Midbrain (tissue), 1 donor: ENCODE results near the gene BEST1.
A peak's percentile ranks its signal among the peaks of the same experiment; 100 is the strongest.
"Not testable (repeated sequence)": the region's sequence is repeated elsewhere in the genome, so short reads cannot be mapped to it uniquely, and the experiment has no call there.

Experiments
- DNase-seq: peaks from one replicate; lab custom pipeline; 2025; lab: John Stamatoyannopoulos, UW

Gene BEST1

DNA sequence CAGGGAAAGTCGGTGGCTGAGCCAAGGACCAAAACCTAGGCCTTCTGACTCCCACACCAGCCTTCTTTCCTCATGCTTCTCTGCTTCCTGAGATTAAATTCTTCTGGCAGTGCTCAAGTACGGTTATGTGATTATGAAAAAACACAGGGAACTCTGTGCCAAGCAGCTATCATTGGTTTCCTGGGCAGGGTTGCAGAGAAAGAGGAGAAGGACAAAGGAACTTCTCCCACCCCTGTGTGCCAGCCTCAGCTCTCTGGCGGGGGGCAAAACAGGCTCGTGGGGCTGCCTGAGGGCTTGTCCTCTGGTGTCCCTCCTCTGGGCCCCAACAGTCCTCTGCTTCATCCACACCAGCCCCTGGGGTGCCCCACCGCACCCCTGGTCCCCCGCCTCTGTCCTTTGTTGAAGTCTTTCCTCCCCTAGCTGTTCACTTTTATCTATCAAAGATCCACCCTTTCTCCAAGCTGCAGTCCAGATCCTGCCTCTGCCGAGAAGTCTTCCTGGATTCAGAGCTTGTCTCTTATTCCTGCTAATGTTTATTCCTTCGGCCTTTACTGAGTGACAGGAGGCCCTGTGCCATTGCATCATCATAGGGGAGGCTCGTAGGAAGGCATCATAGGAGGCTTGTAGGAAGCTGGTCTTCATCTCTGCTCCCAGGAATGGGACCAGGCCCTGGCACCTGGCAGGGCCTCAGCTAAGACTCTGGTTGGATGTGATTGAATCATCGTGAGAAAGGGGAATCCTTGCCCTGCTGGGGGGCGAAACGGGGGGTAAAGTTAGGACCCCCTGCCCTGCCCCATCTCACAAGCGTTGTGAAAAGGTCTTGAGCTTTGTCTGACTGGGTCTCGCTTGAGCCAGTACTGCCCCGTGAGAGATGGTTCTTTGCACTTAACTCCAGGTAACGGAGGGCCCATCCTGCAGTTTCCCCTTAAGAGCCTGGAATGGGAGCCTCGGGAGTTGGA, 28.8 kb downstream of the BEST1 start:
- no peak for DNase-seq

DNA sequence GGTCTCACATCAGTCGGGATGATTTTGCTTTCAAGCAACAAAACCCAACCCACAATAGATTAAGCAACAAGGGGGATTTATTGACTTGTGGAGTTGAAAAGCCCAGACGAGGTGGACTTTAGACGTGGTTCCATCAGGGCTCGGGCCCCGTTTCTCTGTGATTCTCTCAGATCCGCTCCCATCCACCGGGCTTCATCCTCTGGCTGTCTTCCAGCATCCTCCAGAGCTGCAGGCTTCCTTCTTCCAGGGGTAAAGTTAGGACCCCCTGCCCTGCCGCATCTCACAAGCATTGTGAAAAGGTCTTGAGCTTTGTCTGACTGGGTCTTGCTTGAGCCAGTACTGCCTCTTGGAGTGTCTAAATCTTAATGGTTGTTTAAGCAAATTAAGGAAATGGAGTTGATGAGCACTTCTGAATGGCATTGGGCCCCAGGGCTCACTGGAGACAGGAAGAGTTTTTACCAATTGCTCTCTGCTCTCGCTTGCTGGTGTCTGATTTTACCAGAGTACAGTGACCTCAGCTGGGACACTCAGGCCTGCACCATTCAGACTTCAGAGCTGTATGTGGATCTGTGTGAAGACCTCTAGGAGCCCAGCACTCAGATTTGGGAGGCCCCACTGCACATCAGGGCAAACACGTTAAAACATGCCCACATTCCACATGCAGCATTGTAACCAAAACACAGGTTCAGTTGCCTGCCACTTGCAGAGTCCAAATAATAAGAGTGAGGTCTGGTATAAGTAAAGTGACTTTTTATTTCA, 30.8 kb downstream of the BEST1 start:
- DNase-seq = no peak

- DNase-seq = no peak
Observed at GRCh38 chr11:61983419-61983818, 33.3 kb downstream of the BEST1 start.

DNA sequence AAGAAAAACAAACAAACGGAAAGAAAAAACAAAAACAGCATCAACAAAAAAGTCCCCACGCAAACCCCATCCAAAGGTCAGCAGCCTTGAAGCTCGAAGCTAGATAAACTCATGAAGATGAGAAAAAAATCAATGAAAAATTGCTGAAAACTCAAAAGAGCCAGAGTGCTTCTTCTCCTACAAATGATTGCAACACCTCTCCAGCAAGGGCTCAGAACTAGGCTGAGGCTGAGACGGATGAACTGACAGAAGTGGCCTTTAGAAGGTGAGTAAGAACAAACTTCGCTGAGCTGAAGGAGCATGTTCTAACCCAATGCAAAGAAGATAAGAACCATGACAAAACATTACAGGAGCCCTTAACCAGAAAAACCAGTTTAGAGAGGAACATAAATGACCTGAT, 35.7 kb downstream of the BEST1 start:
- no peak for DNase-seq

- DNase-seq = peak; percentile 73
Observed at GRCh38 chr11:61994981-61995380, 44.8 kb downstream of the BEST1 start.

GRCh38 chr11:61996933-61997332, 46.8 kb downstream of the BEST1 start:
- peak; percentile 85 for DNase-seq

DNA sequence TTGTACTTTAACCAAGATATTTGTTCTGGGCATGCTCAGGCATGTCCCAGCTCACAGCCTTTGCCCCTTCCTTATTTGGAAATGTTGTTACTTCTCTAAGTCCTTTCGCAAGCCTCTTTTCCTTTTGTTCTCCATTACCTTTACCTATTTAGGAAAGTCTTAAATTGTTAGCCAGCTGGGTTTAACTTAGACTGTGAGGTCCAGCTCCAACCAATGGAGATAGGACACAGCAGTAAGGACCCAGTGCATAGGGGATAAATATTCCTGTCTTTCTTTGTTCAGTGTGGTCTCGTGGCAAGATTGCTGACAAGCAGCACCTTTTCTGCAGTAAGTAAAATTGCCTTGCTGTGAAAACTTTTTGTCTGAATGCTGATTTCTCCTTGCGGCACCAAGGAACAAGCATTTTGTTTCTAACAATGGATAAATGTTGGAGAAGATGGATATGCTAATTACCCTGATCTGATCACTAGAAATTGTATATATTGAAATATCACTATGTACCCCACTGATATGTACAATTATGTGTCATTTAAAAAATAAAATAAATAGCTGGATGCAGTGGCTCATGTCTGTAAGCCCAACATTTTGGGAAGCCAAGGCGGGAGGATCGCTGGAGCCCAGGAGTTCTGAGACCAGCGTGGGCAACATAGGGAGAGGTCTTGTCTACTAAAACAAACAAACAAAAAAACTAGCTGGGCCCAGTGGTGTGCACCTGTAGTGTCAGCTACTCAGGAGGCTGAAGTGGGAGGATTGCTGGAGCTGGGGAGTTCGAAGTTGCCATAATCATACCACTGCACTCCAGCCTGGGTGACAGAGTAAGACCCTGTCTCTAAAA, 49.2 kb downstream of the BEST1 start:
- DNase-seq = no peak

- no peak for DNase-seq
Observed at GRCh38 chr11:62000539-62001446, 50.6 kb downstream of the BEST1 start.

DNA sequence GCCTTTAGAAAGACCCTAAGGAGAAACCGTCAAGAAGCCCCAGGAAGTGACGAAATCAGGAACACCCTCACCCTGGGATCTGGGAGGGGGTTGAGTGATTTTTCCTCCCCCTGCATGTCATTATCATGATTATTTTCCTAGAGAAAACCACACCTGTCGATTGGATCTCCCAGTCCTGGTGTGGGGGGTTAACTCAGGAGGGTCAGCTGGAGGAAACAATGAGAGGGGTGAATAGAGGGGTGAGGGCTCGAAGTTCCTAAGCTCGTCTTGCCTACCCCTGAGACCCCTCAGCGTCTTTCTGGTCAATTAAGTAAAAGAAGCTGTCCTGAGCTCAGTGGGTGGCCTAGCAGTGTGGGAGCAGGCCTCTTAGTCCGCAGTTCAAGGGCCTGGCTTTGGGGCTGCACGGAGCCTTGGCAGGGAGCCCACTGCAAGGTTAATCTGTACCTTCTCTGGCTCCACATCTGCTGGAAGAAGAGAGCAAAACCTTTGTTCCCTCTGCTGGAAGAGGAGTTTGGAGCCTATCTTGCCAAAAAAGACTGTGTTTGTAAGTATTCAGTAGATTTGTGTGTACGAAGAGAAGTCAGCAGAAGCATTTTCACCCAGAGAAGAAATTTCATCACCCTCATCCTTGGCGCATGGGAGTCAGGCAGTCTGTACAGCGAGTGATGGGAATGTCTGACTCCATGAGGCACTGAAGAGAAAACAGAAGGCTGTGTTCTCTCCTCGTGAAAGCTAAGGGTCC, 51.5 kb downstream of the BEST1 start:
- no peak for DNase-seq

DNA sequence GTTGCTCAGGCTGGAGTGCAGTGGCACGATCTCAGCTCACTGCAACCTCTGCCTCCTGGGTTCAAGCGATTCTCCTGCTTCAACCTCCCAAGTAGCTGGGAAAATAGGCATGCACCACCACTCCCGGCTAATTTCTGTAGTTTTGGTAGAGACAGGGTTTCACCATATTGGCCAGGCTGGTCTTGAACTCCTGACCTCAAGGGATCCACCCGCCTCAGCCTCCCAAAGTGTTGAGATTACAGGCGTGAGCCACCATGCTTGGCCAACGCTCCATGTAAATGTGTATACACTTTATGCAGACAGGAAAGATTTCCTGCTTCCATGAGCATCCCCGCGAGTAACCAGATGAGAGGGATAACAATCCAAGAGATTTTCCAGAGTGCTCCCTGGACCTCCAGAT, 52.1 kb downstream of the BEST1 start:
- not testable (repeated sequence) for DNase-seq

- DNase-seq = no peak
Observed at GRCh38 chr11:62004473-62004872, 54.3 kb downstream of the BEST1 start.

DNA sequence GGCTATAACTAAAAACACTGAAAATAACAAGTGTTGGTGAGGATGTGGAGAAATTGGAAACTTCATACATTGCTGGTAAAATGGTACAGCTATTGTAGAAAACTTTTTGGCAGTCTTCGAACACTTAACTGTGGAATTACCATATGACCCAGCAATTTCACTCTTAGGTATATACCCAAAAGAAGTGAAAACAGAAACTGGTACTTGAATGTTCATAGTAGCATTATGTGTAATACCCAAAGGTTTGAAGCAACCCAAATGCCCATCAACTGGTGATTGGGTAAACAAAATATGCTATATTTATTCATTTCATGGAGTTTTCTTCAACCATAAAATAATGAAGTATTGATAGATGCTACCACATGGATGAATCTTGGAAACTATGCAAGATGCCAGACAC, 58.0 kb downstream of the BEST1 start:
- no peak for DNase-seq

DNA sequence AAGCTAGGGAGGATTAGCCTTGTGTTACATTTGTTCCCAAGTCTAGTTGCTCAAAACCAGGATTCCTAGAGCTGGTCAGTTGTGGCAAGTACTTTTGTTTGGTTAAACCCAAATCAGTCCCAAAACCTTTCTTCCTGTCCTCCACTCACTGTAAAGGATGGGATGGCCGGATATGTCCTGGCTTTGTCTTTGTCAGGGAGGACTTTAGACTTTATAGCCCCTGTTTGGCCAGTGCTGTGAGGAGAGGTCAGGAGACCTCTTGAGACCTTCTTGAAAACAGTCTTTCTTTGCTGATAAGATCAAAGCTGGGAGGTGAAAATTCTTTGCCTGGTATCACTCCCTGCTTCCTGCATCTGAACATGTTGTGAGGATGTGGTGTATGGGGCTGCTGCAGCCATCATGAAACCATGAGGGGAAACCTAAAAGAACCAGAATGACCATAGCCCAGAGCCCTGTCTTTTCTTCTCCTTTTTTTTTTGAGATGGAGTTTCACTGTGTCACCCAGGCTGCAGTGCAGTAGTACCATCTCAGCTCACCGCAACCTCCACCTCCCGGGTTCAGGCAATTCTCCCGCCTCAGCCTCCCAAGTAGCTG, 60.9 kb downstream of the BEST1 start:
- DNase-seq = no peak

- no peak for DNase-seq
Observed at GRCh38 chr11:62011881-62012280, 61.7 kb downstream of the BEST1 start.

GRCh38 chr11:62012451-62012831, 62.3 kb downstream of the BEST1 start:
- DNase-seq = no peak

DNA sequence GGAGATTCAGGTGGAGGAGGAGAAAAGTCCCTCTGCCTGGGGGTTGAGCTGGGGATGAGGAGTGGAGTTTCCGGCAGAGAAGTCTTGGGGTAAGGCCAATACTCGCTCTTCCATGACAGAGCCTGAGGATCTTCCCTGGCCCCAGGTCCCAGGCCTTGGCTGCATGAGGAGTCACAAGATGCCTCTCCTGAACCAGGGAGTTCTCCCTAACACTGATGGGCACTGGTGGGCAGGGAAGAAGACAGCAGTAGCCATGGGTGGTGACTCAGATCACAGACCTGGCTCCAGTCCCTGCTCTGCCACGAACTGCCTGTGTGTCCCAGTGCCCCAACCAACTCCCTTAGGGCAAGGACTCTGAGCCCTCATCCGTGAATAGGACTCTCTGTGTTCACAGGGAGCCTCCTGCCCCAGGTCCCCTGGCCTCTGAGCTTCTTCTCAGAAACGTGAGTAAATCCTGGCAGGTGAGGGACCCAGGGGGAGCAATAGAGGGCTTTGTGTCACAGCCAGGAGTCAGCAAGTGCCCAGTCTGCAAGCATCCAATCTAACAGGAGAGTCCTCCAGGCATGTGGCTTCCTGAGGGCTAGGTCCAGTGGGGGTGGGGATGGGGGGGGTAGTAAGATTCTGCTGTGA, 62.8 kb downstream of the BEST1 start:
- DNase-seq = no peak
